Heart right ventricle (tissue), 16 donors: ENCODE data around the gene ABCA4. TPM values are rescaled to one million over a fixed set of nuclear protein-coding genes. Genes with fewer than 3 reads are reported as not detected.

Experiments used
- ATAC-seq, 8 donors: fragments of 200-7000 bp; cut with Tn5 transposase; one replicate each; pipeline ENCODE4 v1.9.1; 2020; ENCODE audit warnings: mild to moderate bottlenecking in 8 of 8, moderate library complexity in 8 of 8, moderate number of reproducible peaks in 1 of 8
- DNase-seq, 2 donors: peaks; one replicate each; pipeline ENCODE4 v3.0.0-alpha.2; 2020
- H3K27ac ChIP-seq, 10 donors: fragments of 200-600 bp; sonication (generic) in 2 of 10; one replicate each; pipeline versions ENCODE4 v1.5.0 to v1.8.0; 2020 to 2022; ENCODE audit warnings: mild to moderate bottlenecking in 3 of 10
- H3K27me3 ChIP-seq, 7 donors: fragments of 200-600 bp; one replicate each; pipeline ENCODE4 v1.8.0; 2021 to 2022; ENCODE audit warnings: mild to moderate bottlenecking in 2 of 7
- H3K36me3 ChIP-seq, 9 donors: fragments of 200-600 bp; sonication (generic) in 1 of 9; one replicate each; pipeline versions ENCODE4 v1.5.0 to v1.8.0; 2020 to 2022; ENCODE audit warnings: mild to moderate bottlenecking in 2 of 9
- H3K4me1 ChIP-seq, 9 donors: fragments of 200-600 bp; sonication (generic) in 1 of 9; one replicate each; pipeline versions ENCODE4 v1.5.0 to v1.8.0; 2020 to 2022; ENCODE audit warnings: mild to moderate bottlenecking in 4 of 9
- H3K4me3 ChIP-seq, 10 donors: fragments of 200-600 bp; sonication (generic) in 2 of 10; one replicate each; pipeline versions ENCODE4 v1.5.0 to v1.8.0; 2020 to 2022; ENCODE audit warnings: mild to moderate bottlenecking in 7 of 10, moderate library complexity in 2 of 10
- H3K9me3 ChIP-seq, 11 donors: fragments of 200-600 bp in 10 of 11; sonication (generic) in 2 of 11; one replicate each; pipeline versions ENCODE4 v1.5.0 to v1.8.0; 2013 to 2022; ENCODE audit warnings: mild to moderate bottlenecking in 2 of 11, control low read depth in 1 of 11, moderate library complexity in 1 of 11
- WGBS, 2 donors: extraction: QIAGEN DNeasy Blood & Tissue Kit; methylation state at CpG; one replicate each; pipeline ENCODE4 v1.1.7; 2013; ENCODE audit warnings: inconsistent platforms in 1 of 2; 5-methylcytosine and 5-hydroxymethylcytosine counted together
- intact Hi-C, 10 donors: fragments of 100-400 bp; cut with DNase I; formaldehyde crosslinking; loops; one replicate each; pipeline versions ENCODE4 v1.11.1 to v1.14.2; 2022
- polyA plus RNA-seq, 2 donors: library from polyadenylated mRNA; stranded (reverse); fragments of 200-250 nt; gene quantifications; one replicate each; pipeline ENCODE4 v1.2.3, GENCODE V29; 2013
- total RNA-seq, 10 donors: library from RNA; stranded (reverse); fragmentation: NEBNext Ultra II Directional in 3 of 10; extraction: Animal tissue kit (Norgen Biotek cat#: 25700) in 3 of 10; gene quantifications; one replicate each; pipeline versions ENCODE4 v1.2.1 to v1.2.4, GENCODE V29; 2021 to 2023
- TF ChIP-seq, protein P1 (sequence below), 9 donors: fragments of 200-600 bp; sonication (generic) in 2 of 9; IDR thresholded peaks; one replicate each; pipeline versions ENCODE4 v1.5.0 to v1.8.0; 2021 to 2022; ENCODE audit warnings: antibody characterized with exemption in 9 of 9, mild to moderate bottlenecking in 5 of 9, moderate library complexity in 1 of 9
- donor health status: Arrhythmogenic right ventricular cardiomyopathy.
- donor health status: ischemic (EF 13 %, LVEDD 7.1; RV severe dilation, severe dysfunction).
- donor health status: healthy with polysubstance abuse.
- donor health status: DM: no; HTN: yes; CAD: no.
- donor health status: DM: no; HTN: no; CAD: no.
- donor health status: ischemic (EF 25% LVEDD 6.9; RV normal size, moderate dysfunction).
- donor health status: ischemic (EF 25% LVEDD 5.7; RV mildly dilated, moderate dysfunction).
- donor health status: healthy.
- donor health status: DM: yes; HTN: yes; CAD: no.
- donor health status: Ischemic cardiomyopathy.
- donor health status: ischemic (EF 35%, LVEDD 5.7; RV mildly dilated, moderate dysfunction).
- donor health status: nonischemic (EF 11% LVEDD 7.7; RV severe dilation, severe dysfunction).
- donor health status: DM: yes; HTN: yes; CAD: no.
- donor health status: PGD.
- donor health status: ischemic (EF 29% LVEDD 5.4; RV normal size, mild dysfunction).
- donor health status: nonischemic (EF 23%, LVEDD 6.1; RV moderate dilation, normal function).

The ABCA4 gene
- total and polyA plus RNA-seq, 12 donors = 0.05 to 0.66 (median 0.21) TPM

DNA sequence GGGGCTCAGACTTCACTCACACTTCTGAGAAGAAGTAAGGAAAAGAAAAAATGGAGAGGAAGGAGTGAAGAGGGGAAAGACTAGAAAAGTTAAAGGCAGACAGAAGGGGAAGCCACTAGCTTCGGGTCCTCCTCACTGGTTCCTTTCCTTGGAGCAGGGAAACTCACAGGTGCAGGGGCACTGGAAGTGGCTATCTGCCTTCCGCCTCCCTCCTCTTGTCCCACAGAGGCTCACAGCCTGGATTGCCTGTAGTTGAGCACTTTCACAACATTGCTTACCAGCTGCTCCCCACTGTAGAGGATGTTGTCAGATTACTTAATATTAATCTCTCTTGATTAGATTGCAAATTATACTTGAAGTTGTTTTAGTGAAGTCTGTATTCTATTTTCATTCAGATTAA, 21.6 kb upstream of the ABCA4 start:
- no peaks in the 10 kb centered on the region for H3K9me3 ChIP-seq
- 73 to 83% methylated on average over 2 of the region's 2 CpGs for WGBS, 2 donors
- no peaks in the 10 kb centered on the region for H3K27me3 ChIP-seq
- ATAC-seq (peak in 7 of 8 donors; percentile 51 to 88 (median 70)), DNase-seq (no peak)
- no peaks in the 10 kb centered on the region for H3K36me3 ChIP-seq
- H3K27ac ChIP-seq = peak overlapping the region in 6 of 10 donors; percentile 0 to 61 (median 41)
- H3K4me3 ChIP-seq = no peak overlapping the region
- intact Hi-C loops = loop anchor here in 1 of 10 donors (10.0 kb wide), 1 partner anchor 68 kb away; no protein-coding TSS in a partner anchor
- peaks cover 0 to 18% (median 5%) of the 10 kb centered on the region in 9 donors for H3K4me1 ChIP-seq
- TF ChIP-seq, protein P1, sequence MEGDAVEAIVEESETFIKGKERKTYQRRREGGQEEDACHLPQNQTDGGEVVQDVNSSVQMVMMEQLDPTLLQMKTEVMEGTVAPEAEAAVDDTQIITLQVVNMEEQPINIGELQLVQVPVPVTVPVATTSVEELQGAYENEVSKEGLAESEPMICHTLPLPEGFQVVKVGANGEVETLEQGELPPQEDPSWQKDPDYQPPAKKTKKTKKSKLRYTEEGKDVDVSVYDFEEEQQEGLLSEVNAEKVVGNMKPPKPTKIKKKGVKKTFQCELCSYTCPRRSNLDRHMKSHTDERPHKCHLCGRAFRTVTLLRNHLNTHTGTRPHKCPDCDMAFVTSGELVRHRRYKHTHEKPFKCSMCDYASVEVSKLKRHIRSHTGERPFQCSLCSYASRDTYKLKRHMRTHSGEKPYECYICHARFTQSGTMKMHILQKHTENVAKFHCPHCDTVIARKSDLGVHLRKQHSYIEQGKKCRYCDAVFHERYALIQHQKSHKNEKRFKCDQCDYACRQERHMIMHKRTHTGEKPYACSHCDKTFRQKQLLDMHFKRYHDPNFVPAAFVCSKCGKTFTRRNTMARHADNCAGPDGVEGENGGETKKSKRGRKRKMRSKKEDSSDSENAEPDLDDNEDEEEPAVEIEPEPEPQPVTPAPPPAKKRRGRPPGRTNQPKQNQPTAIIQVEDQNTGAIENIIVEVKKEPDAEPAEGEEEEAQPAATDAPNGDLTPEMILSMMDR (IDR thresholded peaks at IDR 0.05) = no peak

DNA sequence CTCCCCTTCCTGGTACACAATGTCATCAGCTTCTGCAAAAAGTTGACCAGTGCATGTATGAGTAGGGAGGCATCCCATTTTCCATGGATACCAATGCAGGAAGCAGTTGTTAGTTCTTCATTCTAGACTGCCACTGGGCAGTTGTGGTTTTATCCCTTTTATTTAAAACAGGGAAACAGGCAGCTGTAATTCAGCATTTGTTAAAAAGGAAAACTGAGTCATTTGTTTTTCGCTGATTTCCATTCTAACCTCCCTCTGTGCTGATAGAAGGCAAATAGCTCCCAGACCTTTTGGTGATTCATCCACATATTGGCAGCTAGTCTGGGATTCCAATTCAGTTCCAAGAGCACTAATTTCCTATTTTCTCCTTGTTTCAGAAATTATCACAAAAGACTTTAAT, 21.1 kb upstream of the ABCA4 start:
- H3K27ac ChIP-seq = peak overlapping the region in 5 of 10 donors; percentile 0 to 61 (median 43)
- ATAC-seq = peak in 6 of 8 donors; percentile 46 to 81 (median 59)
- H3K4me3 ChIP-seq = no peak overlapping the region
- no peak for DNase-seq
- H3K9me3 ChIP-seq = no peaks in the 10 kb centered on the region
- WGBS, 2 donors = 67 to 77% methylated on average over 1 of the region's 1 CpG
- H3K27me3 ChIP-seq = no peaks in the 10 kb centered on the region
- peaks cover 0 to 15% (median 5%) of the 10 kb centered on the region in 9 donors for H3K4me1 ChIP-seq
- TF ChIP-seq, protein P1 (IDR thresholded peaks at IDR 0.05) = no peak
- H3K36me3 ChIP-seq = no peaks in the 10 kb centered on the region
- intact Hi-C loops = loop anchor here in 1 of 10 donors (10.0 kb wide), 1 partner anchor 67 kb away; no protein-coding TSS in a partner anchor

DNA sequence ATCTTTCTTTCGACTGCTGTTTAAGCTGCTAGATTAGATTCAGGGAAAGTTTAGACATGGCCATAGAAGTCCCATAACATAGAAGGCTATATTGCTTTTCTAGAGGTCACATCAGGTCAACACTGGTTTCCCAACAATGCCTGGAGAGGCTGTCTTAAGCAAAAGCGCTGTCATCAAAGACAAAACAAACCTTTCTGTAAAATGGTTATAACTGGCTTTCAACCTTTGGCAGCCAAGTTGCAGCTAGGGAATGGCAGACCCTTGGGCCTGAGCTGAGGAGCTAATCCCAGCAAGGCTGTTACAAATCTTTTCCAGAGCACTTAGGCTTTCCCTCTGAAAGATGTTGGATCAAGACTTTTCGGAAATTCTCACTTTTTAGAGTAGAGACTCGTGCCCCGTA, 11.2 kb upstream of the ABCA4 start:
- TF ChIP-seq, protein P1 (IDR thresholded peaks at IDR 0.05) = no peak
- H3K4me3 ChIP-seq = no peak overlapping the region
- WGBS, 2 donors = 95 to 96% methylated on average over 5 of the region's 5 CpGs
- no peak overlapping the region for H3K27ac ChIP-seq
- no peaks in the 10 kb centered on the region for H3K4me1 ChIP-seq
- H3K36me3 ChIP-seq = no peaks in the 10 kb centered on the region
- no peak for ATAC-seq
- no peak for DNase-seq
- intact Hi-C loops = no loop called here
- H3K27me3 ChIP-seq = no peaks in the 10 kb centered on the region
- peaks cover 0 to 18% (median 0%) of the 10 kb centered on the region in 11 donors for H3K9me3 ChIP-seq

DNA sequence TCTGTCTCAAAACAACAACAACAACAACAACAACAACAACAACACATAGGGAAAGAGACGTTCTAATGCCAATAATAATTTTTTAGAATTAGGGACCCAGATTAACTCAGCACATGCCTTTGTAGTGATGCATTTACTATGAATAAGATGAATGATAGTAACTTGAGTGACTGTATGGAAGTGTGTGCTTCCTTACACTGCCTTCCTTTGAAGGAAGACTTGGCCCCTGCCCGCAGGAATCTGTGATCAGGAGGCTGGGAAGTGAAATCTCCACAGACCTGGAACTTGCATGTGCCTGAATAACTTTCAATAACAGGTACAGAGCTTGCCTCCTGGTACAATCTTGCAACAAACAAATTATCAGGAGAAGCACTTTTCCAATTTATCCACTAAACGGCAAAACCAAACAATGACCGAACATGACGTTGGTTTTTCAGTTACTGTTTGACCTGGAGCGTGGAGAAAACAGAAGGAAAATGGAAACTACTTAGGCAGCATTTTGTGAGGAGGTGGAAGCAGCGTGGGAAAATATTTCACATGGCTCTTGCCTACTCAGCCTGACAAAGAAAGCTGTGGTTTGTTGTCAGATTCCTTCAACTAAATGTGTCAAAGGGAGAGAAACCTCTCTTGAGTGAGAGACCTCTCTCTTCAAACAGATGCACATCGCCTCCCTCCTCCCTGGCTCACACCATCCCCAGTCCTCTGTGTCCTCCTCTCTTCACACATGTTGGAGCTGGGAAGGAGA, 10.1 kb upstream of the ABCA4 start:
- 75 to 83% methylated on average over 8 of the region's 8 CpGs for WGBS, 2 donors
- ATAC-seq = no peak
- DNase-seq = no peak

More for the DNA sequence above, 10.1 kb upstream of the ABCA4 start:
- Histone ChIP-seq H3K9me3 (peaks cover 0 to 15% (median 0%) of the 10 kb centered on the region in 11 donors), H3K4me1 (peaks cover 0 to 9% (median 0%) of the 10 kb centered on the region in 9 donors), H3K27ac (no peak overlapping the region), H3K4me3 (no peak overlapping the region), H3K27me3 (no peaks in the 10 kb centered on the region), H3K36me3 (no peaks in the 10 kb centered on the region)
- intact Hi-C loops = no loop called here
- TF ChIP-seq, protein P1 (IDR thresholded peaks at IDR 0.05) = no peak
